Dermis blood vessel endothelial cell (primary cell): ENCODE data around the gene FAM83F. TPM values are rescaled to one million over a fixed set of nuclear protein-coding genes. Genes with fewer than 3 reads are reported as not detected.

ENCODE experiments used
- DNase-seq: peaks from one replicate; pipeline ENCODE4 v3.0.0; 2010
- total RNA-seq: library from RNA; depleted of rRNA; stranded (reverse); fragments of >200 nt; gene quantifications from 2 replicates; pipeline ENCODE4 v1.2.3, GENCODE V29; 2014

FAM83F gene
- total RNA-seq, 1 donor from 2014 or later: under 0.01 TPM

- no peak for DNase-seq
Observed at GRCh38 chr22:40071720-40072119, 77.0 kb downstream of the FAM83F start.

GRCh38 chr22:40076702-40077645 is 82.2 kb downstream of the FAM83F start:
- DNase-seq: no peak

GRCh38 chr22:40077646-40078016 is 82.9 kb downstream of the FAM83F start:
- DNase-seq: no peak

- DNase-seq: no peak
Observed at GRCh38 chr22:40081662-40082061, 86.9 kb downstream of the FAM83F start.

GRCh38 chr22:40082184-40082583 is 87.4 kb downstream of the FAM83F start:
- no peak for DNase-seq

- no peak for DNase-seq
Observed at GRCh38 chr22:40083794-40084193, 89.0 kb downstream of the FAM83F start.

GRCh38 chr22:40084246-40084645 is 89.5 kb downstream of the FAM83F start:
- DNase-seq: no peak

- DNase-seq: no peak
Observed at GRCh38 chr22:40088818-40089217, 94.1 kb downstream of the FAM83F start.

Other genes starting within 250 kb of the FAM83F start
- not detected in 2 replicates for gene ENTHD1, start 101.2 kb upstream of the FAM83F start, total RNA-seq
- under 0.01 TPM in 1 of 2 replicates, not detected in the other for gene GRAP2, start 93.9 kb upstream of the FAM83F start, total RNA-seq
- gene TMA7B, start 34.6 kb upstream of the FAM83F start, total RNA-seq: not detected in 2 replicates
- gene TNRC6B, start 183.0 kb downstream of the FAM83F start, total RNA-seq: 23.1 and 24.5 TPM in 2 replicates